ENCODE results near the gene CNBP. TPM values are rescaled to one million over a fixed set of nuclear protein-coding genes. Genes with fewer than 3 reads are reported as not detected.
A peak's percentile ranks its signal among the peaks of the same experiment; 100 is the strongest.
"Not testable (repeated sequence)": the region's sequence is repeated elsewhere in the genome, so short reads cannot be mapped to it uniquely, and the experiment has no call there.

CNBP gene
- polyA plus RNA-seq (ENCODE audit: insufficient read depth in 1 of 5, insufficient read length in 5 of 5, low replicate concordance in 1 of 5) = 100 to 1,000 TPM; 412 to 446 (median 429) TPM
- long read RNA-seq, donor 1, transcript CNBP-201 (5 exons, 1,664 nt) = major isoform, 104 of 261 reads
- long read RNA-seq, donor 1, transcript CNBP-207 (5 exons, 1,626 nt) = minor isoform, 78 of 261 reads
- long read RNA-seq, donor 1, transcript CNBP-204 (5 exons, 1,641 nt) = minor isoform, 28 of 261 reads
- long read RNA-seq, donor 1, partial matches to known transcripts = 33 of 261 reads
- long read RNA-seq, donor 1, other reads (novel, unspliced or antisense) = 5 of 261 reads
- long read RNA-seq, donor 2, transcript CNBP-201 (5 exons, 1,664 nt) = major isoform, 56 of 141 reads
- long read RNA-seq, donor 2, transcript CNBP-207 (5 exons, 1,626 nt) = minor isoform, 45 of 141 reads
- long read RNA-seq, donor 2, transcript CNBP-204 (5 exons, 1,641 nt) = minor isoform, 21 of 141 reads
- long read RNA-seq, donor 2, partial matches to known transcripts = 0 of 141 reads
- long read RNA-seq, donor 2, other reads (novel, unspliced or antisense) = 16 of 141 reads
- long read RNA-seq, donor 3, transcript CNBP-207 (5 exons, 1,626 nt) = minor isoform, 70 of 303 reads
- long read RNA-seq, donor 3, transcript CNBP-201 (5 exons, 1,664 nt) = major isoform, 84 of 303 reads
- long read RNA-seq, donor 3, transcript CNBP-208 (5 exons, 1,549 nt) = minor isoform, 5 of 303 reads
- long read RNA-seq, donor 3, transcript CNBP-204 (5 exons, 1,641 nt) = minor isoform, 26 of 303 reads
- long read RNA-seq, donor 3, partial matches to known transcripts = 79 of 303 reads
- long read RNA-seq, donor 3, other reads (novel, unspliced or antisense) = 28 of 303 reads
- long read RNA-seq, donor 4, transcript CNBP-201 (5 exons, 1,664 nt) = major isoform, 43 of 117 reads
- long read RNA-seq, donor 4, transcript CNBP-207 (5 exons, 1,626 nt) = minor isoform, 41 of 117 reads
- long read RNA-seq, donor 4, transcript CNBP-208 (5 exons, 1,549 nt) = minor isoform, 6 of 117 reads
- long read RNA-seq, donor 4, transcript CNBP-204 (5 exons, 1,641 nt) = minor isoform, 12 of 117 reads
- long read RNA-seq, donor 4, partial matches to known transcripts = 0 of 117 reads
- long read RNA-seq, donor 4, other reads (novel, unspliced or antisense) = 10 of 117 reads
- long read RNA-seq, donor 5, transcript CNBP-201 (5 exons, 1,664 nt) = major isoform, 100 of 289 reads
- long read RNA-seq, donor 5, transcript CNBP-202 (5 exons, 1,040 nt) = minor isoform, 6 of 289 reads
- long read RNA-seq, donor 5, transcript CNBP-204 (5 exons, 1,641 nt) = minor isoform, 29 of 289 reads
- long read RNA-seq, donor 5, transcript CNBP-207 (5 exons, 1,626 nt) = minor isoform, 94 of 289 reads
- long read RNA-seq, donor 5, partial matches to known transcripts = 17 of 289 reads
- long read RNA-seq, donor 5, other reads (novel, unspliced or antisense) = 36 of 289 reads
- long read RNA-seq, donor 6, transcript CNBP-208 (5 exons, 1,549 nt) = minor isoform, 7 of 308 reads
- long read RNA-seq, donor 6, transcript CNBP-207 (5 exons, 1,626 nt) = minor isoform, 103 of 308 reads
- long read RNA-seq, donor 6, transcript CNBP-201 (5 exons, 1,664 nt) = major isoform, 118 of 308 reads
- long read RNA-seq, donor 6, transcript CNBP-204 (5 exons, 1,641 nt) = minor isoform, 40 of 308 reads
- long read RNA-seq, donor 6, partial matches to known transcripts = 5 of 308 reads
- long read RNA-seq, donor 6, other reads (novel, unspliced or antisense) = 23 of 308 reads
- long read RNA-seq, donor 7, transcript CNBP-201 (5 exons, 1,664 nt) = minor isoform, 52 of 162 reads
- long read RNA-seq, donor 7, transcript CNBP-207 (5 exons, 1,626 nt) = major isoform, 56 of 162 reads
- long read RNA-seq, donor 7, transcript CNBP-204 (5 exons, 1,641 nt) = minor isoform, 21 of 162 reads
- long read RNA-seq, donor 7, partial matches to known transcripts = 0 of 162 reads
- long read RNA-seq, donor 7, other reads (novel, unspliced or antisense) = 26 of 162 reads
- long read RNA-seq, donor 8, transcript CNBP-207 (5 exons, 1,626 nt) = minor isoform, 27 of 80 reads
- long read RNA-seq, donor 8, transcript CNBP-201 (5 exons, 1,664 nt) = major isoform, 31 of 80 reads
- long read RNA-seq, donor 8, transcript CNBP-204 (5 exons, 1,641 nt) = minor isoform, 9 of 80 reads
- long read RNA-seq, donor 8, partial matches to known transcripts = 0 of 80 reads
- long read RNA-seq, donor 8, other reads (novel, unspliced or antisense) = 10 of 80 reads

- peak; percentile 96 for DNase-seq
These were observed at the start of gene CNBP for GRCh38 chr3:129183569-129184395. Gene CNBP, minus strand, starts transcription at chr3:129183896. Its CDS starts 12,139 bp downstream, at chr3:129171757.

- no peak for DNase-seq
These were observed 47.8 kb upstream of the CNBP start for GRCh38 chr3:129231331-129232119.

- DNase-seq = no peak
These were observed 46.8 kb upstream of the CNBP start for GRCh38 chr3:129230311-129231019.

GRCh38 chr3:129228891-129229585 lies 45.3 kb upstream of the CNBP start:
- no peak for DNase-seq

GRCh38 chr3:129226374-129226773 lies 42.7 kb upstream of the CNBP start:
- no peak for DNase-seq

- DNase-seq = peak; percentile 73 to 78
These were observed 41.3 kb upstream of the CNBP start for GRCh38 chr3:129224984-129225393.

- not testable (repeated sequence) for DNase-seq
These were observed 40.7 kb upstream of the CNBP start for GRCh38 chr3:129224387-129224786.

GRCh38 chr3:129218742-129219141 lies 35.0 kb upstream of the CNBP start:
- no peak for DNase-seq

GRCh38 chr3:129213238-129213637 lies 29.5 kb upstream of the CNBP start:
- DNase-seq = no peak

GRCh38 chr3:129211772-129212171 lies 28.1 kb upstream of the CNBP start:
- DNase-seq = peak; percentile 45 to 47

GRCh38 chr3:129211345-129211744 lies 27.6 kb upstream of the CNBP start:
- DNase-seq = no peak

- peak; percentile 67 to 72 for DNase-seq
These were observed 23.8 kb upstream of the CNBP start for GRCh38 chr3:129207479-129207878.

- no peak for DNase-seq
These were observed 21.6 kb upstream of the CNBP start for GRCh38 chr3:129205109-129205832.

GRCh38 chr3:129204473-129204872 lies 20.8 kb upstream of the CNBP start:
- no peak for DNase-seq

- DNase-seq = no peak
These were observed 15.7 kb upstream of the CNBP start for GRCh38 chr3:129199366-129199765.

GRCh38 chr3:129197321-129197720 lies 13.6 kb upstream of the CNBP start:
- DNase-seq = no peak

All from right lung (tissue), 10 donors.